GM12878 (cell line): ENCODE data around the gene HRH2. TPM values are rescaled to one million over a fixed set of nuclear protein-coding genes. Genes with fewer than 3 reads are reported as not detected.

Experiments used
- ATAC-seq: fragments of 200-7000 bp; cut with Tn5 transposase; 3 replicates; pipeline ENCODE4 v1.9.1; 2020; ENCODE audit warnings: mild to moderate bottlenecking, moderate library complexity
- BruUV-seq: library from RNA; stranded (reverse); fragments of 400-500 nt; replicated peaks from 2 replicates; lab custom pipeline; 2021; lab: Mats Ljungman, UMichigan
- CTCF ChIA-PET: fragments of 300-600 bp; sonication (Branson Sonifier 250); formaldehyde crosslinking; extraction: SDS; loops from one replicate; lab custom pipeline; 2021; ENCODE audit warnings: inconsistent platforms; lab: Yijun Ruan, JAX
- POLR2A ChIA-PET: fragments of 350-600 bp; formaldehyde crosslinking; extraction: SDS; loops from one replicate; lab custom pipeline; 2021; ENCODE audit warnings: inconsistent platforms; lab: Charles Lee
- RAD21 ChIA-PET: fragments of 300-600 bp; sonication (Branson Sonifier 250); formaldehyde crosslinking; loops from one replicate; lab custom pipeline; 2023; ENCODE audit warnings: antibody characterized with exemption; ENCODE audit not compliant: unreplicated experiment; lab: Charles Lee
- SMC1A ChIA-PET: fragments of 300-600 bp; sonication (Branson Sonifier 250); formaldehyde crosslinking; loops from one replicate; lab custom pipeline; 2023; ENCODE audit not compliant: unreplicated experiment, uncharacterized antibody; lab: Charles Lee
- DNase-seq: peaks from one replicate; pipeline ENCODE4 v3.0.0-alpha.2; 2011; ENCODE audit warnings: low read depth, low spot score
- FAIRE-seq: peaks from 3 replicates; lab custom pipeline; 2011; peaks lifted over from hg19 to GRCh38; lab: Jason Lieb, UNC
- H2AFZ ChIP-seq: 2 replicates; pipeline ENCODE4 v1.6.0; 2011; ENCODE audit warnings: low read depth, low read length, control low read depth; ENCODE audit not compliant: control insufficient read depth
- H3K27ac ChIP-seq: 2 replicates; pipeline ENCODE4 v1.5.1; 2011; ENCODE audit warnings: control low read depth; ENCODE audit not compliant: control insufficient read depth, insufficient read depth
- H3K27me3 ChIP-seq, 2 experiments: replicated peaks in 1 of 2; 2 replicates each; pipeline versions ENCODE4 v1.6.0 to v1.6.1; 2011; ENCODE audit warnings: low read length in 1 of 2; ENCODE audit not compliant: control insufficient read depth in 2 of 2, insufficient read depth in 2 of 2
- H3K36me3 ChIP-seq, 2 experiments: 2 replicates each; pipeline ENCODE4 v1.5.1; 2011; ENCODE audit warnings: low read length in 1 of 2; ENCODE audit not compliant: control insufficient read depth in 2 of 2, insufficient read depth in 2 of 2
- H3K4me1 ChIP-seq: 2 replicates; pipeline ENCODE4 v1.6.1; 2011; ENCODE audit warnings: mild to moderate bottlenecking, low read length, moderate library complexity, mixed read lengths; ENCODE audit not compliant: control insufficient read depth, insufficient read depth
- H3K4me2 ChIP-seq: 2 replicates; pipeline ENCODE4 v1.6.0; 2011; ENCODE audit warnings: control low read depth; ENCODE audit not compliant: control insufficient read depth, insufficient read depth
- H3K4me3 ChIP-seq: fragments of 200-600 bp; sonication (generic); 2 replicates; pipeline ENCODE4 v1.5.1; 2016
- H3K79me2 ChIP-seq: 2 replicates; pipeline ENCODE4 v1.6.0; 2011; ENCODE audit warnings: low read length; ENCODE audit not compliant: control insufficient read depth, insufficient read depth
- H3K9ac ChIP-seq: 2 replicates; pipeline ENCODE4 v1.8.0; 2011; ENCODE audit warnings: low read length, control low read depth, mixed read lengths; ENCODE audit not compliant: control insufficient read depth, insufficient read depth
- H3K9me3 ChIP-seq: replicated peaks from 3 replicates; pipeline ENCODE4 v1.5.1; 2011; ENCODE audit warnings: mild to moderate bottlenecking, low read length; ENCODE audit not compliant: control insufficient read depth, insufficient read depth
- H4K20me1 ChIP-seq: 2 replicates; pipeline ENCODE4 v1.6.0; 2011; ENCODE audit not compliant: control insufficient read depth, insufficient read depth
- BMI1 ChIP-seq: fragments of 450-650 bp; IDR thresholded peaks from 2 replicates; pipeline ENCODE4 v1.6.1; 2016; ENCODE audit warnings: mild to moderate bottlenecking, moderate library complexity, borderline replicate concordance
- CBX5 ChIP-seq: sonication (generic); IDR thresholded peaks from 2 replicates; pipeline ENCODE4 v1.6.1; 2016; ENCODE audit warnings: low read depth, moderate library complexity, mild to moderate bottlenecking, inconsistent platforms
- CREM ChIP-seq: IDR thresholded peaks from 2 replicates; pipeline ENCODE4 v1.6.1; 2014; ENCODE audit warnings: antibody characterized with exemption, low read depth
- FOS ChIP-seq: IDR thresholded peaks from 3 replicates; pipeline ENCODE4 v1.6.1; 2011; ENCODE audit warnings: borderline replicate concordance; ENCODE audit not compliant: insufficient read length; ENCODE audit errors: extremely low read depth
- IKZF2 ChIP-seq, 2 experiments: fragments of 450-650 bp; IDR thresholded peaks; 2 replicates each; pipeline ENCODE4 v1.6.1; 2017; ENCODE audit warnings: mild to moderate bottlenecking in 2 of 2, moderate library complexity in 2 of 2
- JUNB ChIP-seq: IDR thresholded peaks from 2 replicates; pipeline ENCODE4 v1.6.1; 2016; ENCODE audit warnings: antibody characterized with exemption, mild to moderate bottlenecking
- MTA2 ChIP-seq: fragments of 450-650 bp; IDR thresholded peaks from 2 replicates; pipeline ENCODE4 v1.6.1; 2016; ENCODE audit warnings: low read depth, mild to moderate bottlenecking, moderate library complexity
- POU2F2 ChIP-seq: IDR thresholded peaks from 3 replicates; pipeline ENCODE4 v1.6.1; 2011; ENCODE audit warnings: low read depth, mild to moderate bottlenecking, low read length, borderline replicate concordance
- TCF12 ChIP-seq: IDR thresholded peaks from 2 replicates; pipeline ENCODE4 v1.6.1; 2011; ENCODE audit warnings: low read depth, mild to moderate bottlenecking, low read length
- TCF3 ChIP-seq: IDR thresholded peaks from 2 replicates; pipeline ENCODE4 v1.6.1; 2012; ENCODE audit warnings: low read depth, mild to moderate bottlenecking, low read length, borderline replicate concordance; ENCODE audit not compliant: insufficient read depth
- TCF7 ChIP-seq: IDR thresholded peaks from 2 replicates; pipeline ENCODE4 v1.6.1; 2014; ENCODE audit warnings: antibody characterized with exemption, borderline replicate concordance
- WGBS: methylation state at CpG from one replicate; pipeline ENCODE4 v1.1.6; 2016; ENCODE audit warnings: low lambda C conversion rate; ENCODE audit not compliant: insufficient replicate concordance, insufficient coverage; ENCODE audit errors: missing lambda C conversion rate; 5-methylcytosine and 5-hydroxymethylcytosine counted together
- in situ Hi-C: fragments of 300-500 bp; cut with MboI; formaldehyde crosslinking; loops from 9 replicates; pipeline ENCODE4 v1.14.3; 2018; ENCODE audit warnings: mixed read lengths
- intact Hi-C: fragments of 100-400 bp; cut with micrococcal nuclease; formaldehyde crosslinking; loops from one replicate; pipeline ENCODE4 v1.14.2; 2022; ENCODE audit not compliant: unreplicated experiment
- polyA plus RNA-seq, 11 experiments: library from polyadenylated mRNA; depleted of rRNA in 4 of 11; unstranded in 6 of 11; stranded (reverse) in 5 of 11; fragments of >200 nt; fragmentation: Nextera tagmentation in 4 of 11; fragmentation: Illumina TruSeq in 1 of 11; extraction: Ambion mirVana in 4 of 11; extraction: Trizol in 1 of 11; gene quantifications; 1 replicate in 1 of 11; 2 replicates in 10 of 11; pipeline versions ENCODE4 v1.2.1 to v1.2.3, GENCODE V29; 2011 to 2016; ENCODE audit warnings: inconsistent platforms in 2 of 11, missing spikeins in 2 of 11, low read depth in 1 of 11
- total RNA-seq, 4 experiments: library from RNA; depleted of rRNA in 3 of 4; stranded (reverse); fragments of >200 nt in 3 of 4; fragmentation: Illumina TruSeq in 1 of 4; extraction: Trizol in 1 of 4; gene quantifications; 2 replicates each; pipeline versions ENCODE4 v1.2.1 to v1.2.3, GENCODE V29; 2013 to 2021
- TF ChIP-seq, protein P1 (sequence below): fragments of 450-650 bp; IDR thresholded peaks from 2 replicates; pipeline ENCODE4 v1.6.1; 2017; ENCODE audit warnings: borderline replicate concordance
- TF ChIP-seq, protein P2 (sequence below): fragments of 150-350 bp; IDR thresholded peaks from 2 replicates; pipeline ENCODE4 v1.6.1; 2016; ENCODE audit warnings: low read depth, low read length
- TF ChIP-seq, protein P3 (sequence below): IDR thresholded peaks from 2 replicates; pipeline ENCODE4 v1.6.1; 2012; ENCODE audit warnings: low read depth, low read length, improper control_type of control experiment
- TF ChIP-seq, protein P4 (sequence below): IDR thresholded peaks from 2 replicates; pipeline ENCODE4 v1.6.1; 2012; ENCODE audit warnings: low read length, inconsistent platforms
- TF ChIP-seq, protein P5 (sequence below): fragments of 450-650 bp; IDR thresholded peaks from 2 replicates; pipeline ENCODE4 v1.6.1; 2016; ENCODE audit warnings: mild to moderate bottlenecking

HRH2 gene
- total and polyA plus RNA-seq, 10 of the 15 experiments (the other 5 are each of a cell fraction or from before 2014, with no cell fraction given), result 0.01 to 0.05 (median 0.03) TPM; not detected in 7

DNA sequence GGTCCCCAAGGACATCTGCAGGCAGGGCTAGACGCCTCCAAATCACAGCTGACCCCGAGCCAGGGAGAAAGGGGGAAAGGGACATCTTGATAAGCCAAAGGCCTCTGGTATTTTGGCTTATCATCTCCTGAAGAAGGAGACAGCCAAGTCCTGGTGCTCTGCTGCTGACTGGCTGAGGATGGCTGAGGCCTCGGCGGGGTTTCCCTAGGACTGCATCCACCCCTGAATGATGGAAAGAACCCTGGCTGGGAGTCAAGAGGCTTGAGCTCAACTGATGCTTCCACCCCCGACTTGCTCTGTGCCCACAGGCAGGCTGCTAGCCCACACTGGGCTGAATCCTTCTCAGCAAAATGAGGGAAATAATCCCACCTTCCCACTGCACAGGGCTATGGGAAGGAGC, 30.9 kb upstream of the HRH2 start:
- WGBS, result 22% methylated on average over 5 of the region's 5 CpGs
- in situ Hi-C loops (no loop called here), intact Hi-C loops (no loop called here)
- SMC1A ChIA-PET, result no interaction called here
- ATAC-seq (no peak), FAIRE-seq (no peak), DNase-seq (no peak)
- CTCF ChIA-PET, result no interaction called here
- H2AFZ ChIP-seq, result no peak overlapping the region
- BruUV-seq, result no TSS peak
- POLR2A ChIA-PET, result no interaction called here
- no peak overlapping the region for H3K9ac ChIP-seq
- no peaks in the 10 kb centered on the region for H3K36me3 ChIP-seq
- no peaks in the 10 kb centered on the region for H3K79me2 ChIP-seq
- H3K4me3 ChIP-seq, result no peak overlapping the region
- RAD21 ChIA-PET, result no interaction called here
- H3K4me1 ChIP-seq, result no peaks in the 10 kb centered on the region
- H3K4me2 ChIP-seq, result no peak overlapping the region
- H3K9me3 ChIP-seq, result no peaks in the 10 kb centered on the region; the same call in 2 of the 3 replicates
- no peaks in the 10 kb centered on the region; a peak in 1 of 4 replicates for H3K27me3 ChIP-seq
- no peaks in the 10 kb centered on the region for H4K20me1 ChIP-seq
- no peak overlapping the region for H3K27ac ChIP-seq
- TF ChIP-seq, protein P1, sequence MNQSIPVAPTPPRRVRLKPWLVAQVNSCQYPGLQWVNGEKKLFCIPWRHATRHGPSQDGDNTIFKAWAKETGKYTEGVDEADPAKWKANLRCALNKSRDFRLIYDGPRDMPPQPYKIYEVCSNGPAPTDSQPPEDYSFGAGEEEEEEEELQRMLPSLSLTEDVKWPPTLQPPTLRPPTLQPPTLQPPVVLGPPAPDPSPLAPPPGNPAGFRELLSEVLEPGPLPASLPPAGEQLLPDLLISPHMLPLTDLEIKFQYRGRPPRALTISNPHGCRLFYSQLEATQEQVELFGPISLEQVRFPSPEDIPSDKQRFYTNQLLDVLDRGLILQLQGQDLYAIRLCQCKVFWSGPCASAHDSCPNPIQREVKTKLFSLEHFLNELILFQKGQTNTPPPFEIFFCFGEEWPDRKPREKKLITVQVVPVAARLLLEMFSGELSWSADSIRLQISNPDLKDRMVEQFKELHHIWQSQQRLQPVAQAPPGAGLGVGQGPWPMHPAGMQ, result no peak
- TF ChIP-seq, protein P2, sequence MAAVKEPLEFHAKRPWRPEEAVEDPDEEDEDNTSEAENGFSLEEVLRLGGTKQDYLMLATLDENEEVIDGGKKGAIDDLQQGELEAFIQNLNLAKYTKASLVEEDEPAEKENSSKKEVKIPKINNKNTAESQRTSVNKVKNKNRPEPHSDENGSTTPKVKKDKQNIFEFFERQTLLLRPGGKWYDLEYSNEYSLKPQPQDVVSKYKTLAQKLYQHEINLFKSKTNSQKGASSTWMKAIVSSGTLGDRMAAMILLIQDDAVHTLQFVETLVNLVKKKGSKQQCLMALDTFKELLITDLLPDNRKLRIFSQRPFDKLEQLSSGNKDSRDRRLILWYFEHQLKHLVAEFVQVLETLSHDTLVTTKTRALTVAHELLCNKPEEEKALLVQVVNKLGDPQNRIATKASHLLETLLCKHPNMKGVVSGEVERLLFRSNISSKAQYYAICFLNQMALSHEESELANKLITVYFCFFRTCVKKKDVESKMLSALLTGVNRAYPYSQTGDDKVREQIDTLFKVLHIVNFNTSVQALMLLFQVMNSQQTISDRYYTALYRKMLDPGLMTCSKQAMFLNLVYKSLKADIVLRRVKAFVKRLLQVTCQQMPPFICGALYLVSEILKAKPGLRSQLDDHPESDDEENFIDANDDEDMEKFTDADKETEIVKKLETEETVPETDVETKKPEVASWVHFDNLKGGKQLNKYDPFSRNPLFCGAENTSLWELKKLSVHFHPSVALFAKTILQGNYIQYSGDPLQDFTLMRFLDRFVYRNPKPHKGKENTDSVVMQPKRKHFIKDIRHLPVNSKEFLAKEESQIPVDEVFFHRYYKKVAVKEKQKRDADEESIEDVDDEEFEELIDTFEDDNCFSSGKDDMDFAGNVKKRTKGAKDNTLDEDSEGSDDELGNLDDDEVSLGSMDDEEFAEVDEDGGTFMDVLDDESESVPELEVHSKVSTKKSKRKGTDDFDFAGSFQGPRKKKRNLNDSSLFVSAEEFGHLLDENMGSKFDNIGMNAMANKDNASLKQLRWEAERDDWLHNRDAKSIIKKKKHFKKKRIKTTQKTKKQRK, result no peak
- TF ChIP-seq BMI1, result no peak
- no peak for TF ChIP-seq CBX5
- no peak for TF ChIP-seq TCF7
- no peak for TF ChIP-seq CREM
- TF ChIP-seq JUNB, result no peak
- TF ChIP-seq IKZF2 (IDR thresholded peaks at IDR 0.05), result no peak
- TF ChIP-seq, protein P3, sequence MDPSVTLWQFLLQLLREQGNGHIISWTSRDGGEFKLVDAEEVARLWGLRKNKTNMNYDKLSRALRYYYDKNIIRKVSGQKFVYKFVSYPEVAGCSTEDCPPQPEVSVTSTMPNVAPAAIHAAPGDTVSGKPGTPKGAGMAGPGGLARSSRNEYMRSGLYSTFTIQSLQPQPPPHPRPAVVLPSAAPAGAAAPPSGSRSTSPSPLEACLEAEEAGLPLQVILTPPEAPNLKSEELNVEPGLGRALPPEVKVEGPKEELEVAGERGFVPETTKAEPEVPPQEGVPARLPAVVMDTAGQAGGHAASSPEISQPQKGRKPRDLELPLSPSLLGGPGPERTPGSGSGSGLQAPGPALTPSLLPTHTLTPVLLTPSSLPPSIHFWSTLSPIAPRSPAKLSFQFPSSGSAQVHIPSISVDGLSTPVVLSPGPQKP, result no peak
- TF ChIP-seq FOS, result no peak
- TF ChIP-seq TCF12, result no peak
- TF ChIP-seq, protein P4, sequence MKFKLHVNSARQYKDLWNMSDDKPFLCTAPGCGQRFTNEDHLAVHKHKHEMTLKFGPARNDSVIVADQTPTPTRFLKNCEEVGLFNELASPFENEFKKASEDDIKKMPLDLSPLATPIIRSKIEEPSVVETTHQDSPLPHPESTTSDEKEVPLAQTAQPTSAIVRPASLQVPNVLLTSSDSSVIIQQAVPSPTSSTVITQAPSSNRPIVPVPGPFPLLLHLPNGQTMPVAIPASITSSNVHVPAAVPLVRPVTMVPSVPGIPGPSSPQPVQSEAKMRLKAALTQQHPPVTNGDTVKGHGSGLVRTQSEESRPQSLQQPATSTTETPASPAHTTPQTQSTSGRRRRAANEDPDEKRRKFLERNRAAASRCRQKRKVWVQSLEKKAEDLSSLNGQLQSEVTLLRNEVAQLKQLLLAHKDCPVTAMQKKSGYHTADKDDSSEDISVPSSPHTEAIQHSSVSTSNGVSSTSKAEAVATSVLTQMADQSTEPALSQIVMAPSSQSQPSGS, result no peak
- no peak for TF ChIP-seq POU2F2
- TF ChIP-seq TCF3, result no peak
- TF ChIP-seq, protein P5, sequence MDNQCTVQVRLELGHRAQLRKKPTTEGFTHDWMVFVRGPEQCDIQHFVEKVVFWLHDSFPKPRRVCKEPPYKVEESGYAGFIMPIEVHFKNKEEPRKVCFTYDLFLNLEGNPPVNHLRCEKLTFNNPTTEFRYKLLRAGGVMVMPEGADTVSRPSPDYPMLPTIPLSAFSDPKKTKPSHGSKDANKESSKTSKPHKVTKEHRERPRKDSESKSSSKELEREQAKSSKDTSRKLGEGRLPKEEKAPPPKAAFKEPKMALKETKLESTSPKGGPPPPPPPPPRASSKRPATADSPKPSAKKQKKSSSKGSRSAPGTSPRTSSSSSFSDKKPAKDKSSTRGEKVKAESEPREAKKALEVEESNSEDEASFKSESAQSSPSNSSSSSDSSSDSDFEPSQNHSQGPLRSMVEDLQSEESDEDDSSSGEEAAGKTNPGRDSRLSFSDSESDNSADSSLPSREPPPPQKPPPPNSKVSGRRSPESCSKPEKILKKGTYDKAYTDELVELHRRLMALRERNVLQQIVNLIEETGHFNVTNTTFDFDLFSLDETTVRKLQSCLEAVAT, result no peak
- TF ChIP-seq MTA2, result no peak
